Measurements from ENCODE around the gene ADORA2A. TPM values are rescaled to one million over a fixed set of nuclear protein-coding genes. Genes with fewer than 3 reads are reported as not detected.

The ADORA2A gene
- total and polyA plus RNA-seq, 2 donors, result 2.6 to 3.6 TPM

DNA sequence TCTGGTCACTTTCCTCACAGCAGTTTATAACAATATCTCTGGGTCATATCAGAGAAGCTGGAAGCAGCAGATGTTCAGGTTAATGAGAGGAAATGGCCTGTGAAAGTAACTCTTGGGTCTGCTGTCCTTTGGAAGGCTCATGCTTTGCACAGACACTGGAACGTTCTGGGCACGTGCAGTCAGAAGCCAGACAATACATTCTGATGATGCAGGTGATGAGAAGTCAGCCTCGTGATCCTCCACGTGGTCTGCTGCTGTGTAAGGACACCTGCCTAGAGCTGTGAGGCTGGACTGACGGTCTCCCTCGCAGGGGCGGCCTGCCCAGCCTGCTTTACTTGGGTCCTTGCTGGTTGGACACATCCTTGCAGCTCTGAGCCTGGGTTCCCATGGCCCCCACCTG, 18.8 kb upstream of the ADORA2A start:
- Histone ChIP-seq H3K36me3 (ENCODE audit: insufficient read depth) (peaks cover 1% of the 10 kb centered on the region), H3K4me1 (ENCODE audit: insufficient read depth) (no peaks in the 10 kb centered on the region), H3K27ac (ENCODE audit: low read depth) (no peak overlapping the region), H3K4me3 (ENCODE audit: low read depth, low read length) (no peak overlapping the region)
- 79% methylated on average over 7 of the region's 7 CpGs for WGBS
- no peak for DNase-seq (ENCODE audit: extremely low spot score)

DNA sequence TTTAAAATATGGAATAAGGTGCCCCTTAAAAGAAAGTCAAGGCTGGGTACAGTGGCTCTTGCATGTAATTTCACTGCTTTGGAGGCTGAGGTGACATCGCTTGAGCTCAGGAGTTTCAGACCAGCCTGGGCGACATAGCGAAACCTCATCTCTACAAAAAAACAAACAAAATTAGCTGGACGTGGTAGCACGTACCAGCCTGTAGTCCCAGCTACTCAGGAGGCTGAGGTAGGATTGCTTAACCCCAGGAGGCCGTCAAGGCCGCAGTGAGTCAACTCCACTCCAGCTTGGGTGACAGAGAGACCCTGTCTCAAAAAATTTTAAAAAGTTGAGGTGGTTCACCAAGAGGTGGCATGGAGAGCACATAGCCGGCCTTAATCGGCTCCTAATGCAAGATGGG, 17.7 kb upstream of the ADORA2A start:
- Histone ChIP-seq H3K4me3 (ENCODE audit: low read depth, low read length) (no peak overlapping the region), H3K36me3 (ENCODE audit: insufficient read depth) (peaks cover 1% of the 10 kb centered on the region)
- 93% methylated on average over 9 of the region's 9 CpGs for WGBS

DNA sequence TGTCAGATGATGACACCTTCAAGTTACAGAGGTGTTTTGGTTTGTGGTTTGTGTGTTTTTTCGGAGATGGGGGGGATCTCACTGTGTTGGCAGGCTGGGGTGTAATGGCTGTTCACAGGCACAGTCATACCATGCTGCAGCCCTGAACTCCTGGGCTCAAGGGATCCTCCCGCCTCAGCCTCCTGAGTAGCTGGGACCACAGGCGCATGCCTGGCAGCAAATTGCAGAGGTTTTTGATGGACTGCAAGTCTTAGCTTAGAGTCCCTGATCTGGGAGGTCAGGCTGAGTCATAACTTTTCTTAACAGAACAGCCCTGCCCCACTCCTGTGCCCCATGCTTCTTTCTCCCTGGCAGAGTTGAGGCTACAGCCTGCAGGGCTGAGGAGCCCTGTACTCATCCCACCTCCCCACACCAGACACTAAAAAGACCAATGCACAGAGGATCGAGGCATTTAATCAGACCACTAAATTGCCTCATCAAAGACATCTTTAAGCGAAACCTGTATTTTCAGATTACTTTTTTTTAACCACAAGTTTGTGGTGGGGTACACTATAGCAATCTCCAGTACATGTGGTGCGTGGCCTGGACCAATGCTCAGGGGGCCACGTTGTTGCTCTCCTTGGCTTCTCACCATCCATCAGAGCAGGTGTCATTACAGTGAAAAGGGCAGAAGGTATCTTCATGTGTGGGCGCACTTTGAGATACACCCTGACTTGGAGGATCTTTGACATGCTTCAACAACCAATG, 17.1 kb upstream of the ADORA2A start:
- H3K36me3 ChIP-seq (ENCODE audit: insufficient read depth), result peaks cover 1% of the 10 kb centered on the region
- WGBS, result 94% methylated on average over 8 of the region's 8 CpGs
- H3K4me3 ChIP-seq (ENCODE audit: low read depth, low read length), result no peak overlapping the region
- no peak for DNase-seq (ENCODE audit: extremely low spot score)
- no peaks in the 10 kb centered on the region for H3K4me1 ChIP-seq (ENCODE audit: insufficient read depth)
- H3K27ac ChIP-seq (ENCODE audit: low read depth), result no peak overlapping the region

More for the DNA sequence above, 17.7 kb upstream of the ADORA2A start:
- no peak for DNase-seq (ENCODE audit: extremely low spot score)
- H3K4me1 ChIP-seq (ENCODE audit: insufficient read depth), result no peaks in the 10 kb centered on the region
- H3K27ac ChIP-seq (ENCODE audit: low read depth), result no peak overlapping the region

DNA sequence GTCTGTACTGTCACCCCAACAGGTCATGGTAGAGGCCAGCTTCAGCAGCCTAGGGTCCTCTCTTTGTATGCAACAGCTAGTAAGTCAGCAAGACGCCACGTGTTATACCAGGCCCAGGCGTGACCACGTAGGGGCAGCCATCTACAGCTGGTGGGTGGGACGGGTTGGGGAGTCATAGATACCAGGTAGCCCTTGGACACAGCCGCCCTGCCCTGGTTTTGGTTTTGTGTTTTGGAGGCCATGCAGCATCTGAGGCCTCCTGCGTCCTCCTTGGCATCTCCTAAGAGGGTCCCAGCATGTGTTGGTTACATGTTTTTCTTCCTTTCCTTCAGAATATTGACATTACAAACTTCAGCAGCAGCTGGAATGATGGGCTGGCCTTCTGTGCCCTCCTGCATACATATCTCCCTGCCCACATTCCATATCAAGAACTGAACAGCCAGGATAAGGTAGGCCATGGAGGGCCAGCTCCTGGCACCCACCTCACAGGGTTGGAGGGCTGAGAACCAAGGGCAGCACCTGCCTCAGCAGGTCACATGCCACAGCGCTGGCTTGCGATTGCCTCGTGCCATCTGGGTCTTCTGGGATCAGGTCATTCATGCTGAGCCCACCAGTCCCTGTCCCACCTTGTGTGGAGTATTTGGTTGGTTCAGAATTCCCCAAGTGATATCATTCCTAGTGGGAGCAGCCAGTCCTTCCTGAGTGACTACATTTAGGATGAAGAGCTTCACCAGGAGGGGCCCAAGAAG, 16.0 kb upstream of the ADORA2A start:
- Histone ChIP-seq H3K4me3 (ENCODE audit: low read depth, low read length) (no peak overlapping the region), H3K36me3 (ENCODE audit: insufficient read depth) (peaks cover 1% of the 10 kb centered on the region), H3K27ac (ENCODE audit: low read depth) (no peak overlapping the region), H3K4me1 (ENCODE audit: insufficient read depth) (no peaks in the 10 kb centered on the region)
- DNase-seq (ENCODE audit: extremely low spot score), result no peak
- 97% methylated on average over 10 of the region's 10 CpGs for WGBS

DNA sequence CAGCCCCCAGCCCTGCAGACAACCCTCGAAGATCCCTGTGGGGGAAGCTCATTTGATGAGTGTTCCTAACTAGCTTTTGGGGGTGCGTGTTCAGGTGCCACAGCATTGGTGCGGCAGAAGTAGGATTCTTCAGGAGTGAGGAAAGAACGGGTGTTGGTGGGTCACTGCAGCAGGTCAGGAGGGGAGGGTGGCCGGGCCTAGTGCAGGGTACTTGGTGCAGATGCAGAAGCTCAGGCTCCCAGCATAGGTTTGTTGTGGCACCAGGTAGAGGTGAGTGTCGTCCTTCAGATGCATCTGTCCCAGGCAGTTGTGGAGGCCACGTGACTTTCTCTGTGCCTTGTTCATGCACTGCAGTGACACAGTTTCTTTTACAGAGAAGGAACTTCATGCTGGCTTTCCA, 15.1 kb upstream of the ADORA2A start:
- H3K36me3 ChIP-seq (ENCODE audit: insufficient read depth), result peaks cover 1% of the 10 kb centered on the region
- WGBS, result 93% methylated on average over 7 of the region's 7 CpGs
- H3K4me3 ChIP-seq (ENCODE audit: low read depth, low read length), result no peak overlapping the region
- H3K4me1 ChIP-seq (ENCODE audit: insufficient read depth), result no peaks in the 10 kb centered on the region
- no peak overlapping the region for H3K27ac ChIP-seq (ENCODE audit: low read depth)
- no peak for DNase-seq (ENCODE audit: extremely low spot score)

DNA sequence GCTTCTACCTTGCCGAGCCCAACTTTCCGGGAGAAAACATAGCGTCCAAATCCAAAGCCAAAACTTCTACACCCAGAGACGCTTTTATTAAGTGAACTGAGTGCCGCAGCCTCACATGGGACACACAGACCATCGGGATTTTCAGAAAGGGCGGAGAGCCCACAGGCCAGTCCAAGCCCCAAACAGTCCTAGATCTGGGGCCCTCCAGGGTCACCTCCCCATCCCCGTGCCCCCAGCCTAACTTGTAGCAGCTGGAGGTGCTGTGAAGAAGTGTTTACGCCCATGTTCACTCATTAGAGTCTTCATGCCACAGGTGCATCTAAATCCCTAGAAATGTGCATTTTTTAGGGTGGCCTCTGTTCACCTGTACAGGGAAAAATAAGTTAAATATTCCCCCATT, 14.1 kb upstream of the ADORA2A start:
- WGBS, result 94% methylated on average over 9 of the region's 9 CpGs
- Histone ChIP-seq H3K36me3 (ENCODE audit: insufficient read depth) (peaks cover 1% of the 10 kb centered on the region), H3K4me3 (ENCODE audit: low read depth, low read length) (no peak overlapping the region), H3K27ac (ENCODE audit: low read depth) (no peak overlapping the region), H3K4me1 (ENCODE audit: insufficient read depth) (no peaks in the 10 kb centered on the region)
- DNase-seq (ENCODE audit: extremely low spot score), result no peak

DNA sequence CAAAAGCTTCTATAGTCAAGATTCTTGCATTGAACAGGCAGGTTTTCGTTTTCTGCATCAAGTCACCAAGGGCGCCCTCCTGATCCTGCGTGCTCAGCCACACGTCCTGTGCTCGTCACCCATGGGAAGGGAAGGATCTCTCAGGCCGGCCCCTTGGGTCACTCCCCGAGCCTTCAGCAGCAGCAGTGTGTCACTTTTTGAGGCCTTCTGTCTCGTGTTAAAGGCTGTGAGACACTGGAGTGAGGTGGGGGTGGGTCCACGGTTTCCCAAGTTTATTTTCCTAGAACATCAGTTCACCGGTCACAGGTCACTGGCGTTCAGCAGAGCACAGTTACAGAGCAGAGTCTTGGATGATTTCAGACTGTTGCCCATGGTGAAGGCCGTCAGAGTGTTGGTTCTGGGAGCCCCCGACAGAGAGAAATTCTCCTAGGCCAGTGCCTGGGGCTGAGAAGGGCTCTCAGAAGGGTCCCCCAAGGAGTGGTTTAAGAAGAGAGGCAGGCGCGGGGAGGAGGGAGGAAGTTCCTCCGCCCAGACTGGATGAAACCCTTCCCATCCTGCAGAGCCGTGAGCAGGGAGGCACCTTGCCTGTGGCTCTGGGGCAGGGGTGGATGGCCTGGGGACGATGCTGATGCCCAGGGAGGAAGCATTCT, 13.5 kb upstream of the ADORA2A start:
- Histone ChIP-seq H3K4me1 (ENCODE audit: insufficient read depth) (no peaks in the 10 kb centered on the region), H3K27ac (ENCODE audit: low read depth) (no peak overlapping the region), H3K36me3 (ENCODE audit: insufficient read depth) (peaks cover 1% of the 10 kb centered on the region), H3K4me3 (ENCODE audit: low read depth, low read length) (no peak overlapping the region)
- no peak for DNase-seq (ENCODE audit: extremely low spot score)
- 84% methylated on average over 18 of the region's 18 CpGs for WGBS

DNA sequence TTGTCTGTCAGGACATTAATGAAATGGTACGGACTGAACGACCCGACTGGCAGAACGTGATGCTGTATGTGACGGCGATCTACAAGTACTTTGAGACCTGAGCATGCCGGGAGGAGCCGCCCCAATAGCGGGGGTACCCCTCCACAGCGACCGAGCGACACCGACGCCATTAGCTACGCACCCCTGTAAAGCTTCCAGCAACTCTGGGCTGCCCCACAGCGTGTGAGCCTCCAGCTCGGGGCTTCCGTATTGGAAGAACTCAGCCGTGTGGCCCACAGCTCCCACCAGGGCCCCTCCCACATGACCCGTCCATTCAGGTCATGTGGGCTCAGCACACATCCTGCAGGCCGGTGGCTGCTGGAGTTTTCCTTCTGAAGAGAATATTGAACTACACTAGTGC, 12.9 kb upstream of the ADORA2A start:
- 86% methylated on average over 21 of the region's 21 CpGs for WGBS
- Histone ChIP-seq H3K4me1 (ENCODE audit: insufficient read depth) (no peaks in the 10 kb centered on the region), H3K4me3 (ENCODE audit: low read depth, low read length) (no peak overlapping the region), H3K36me3 (ENCODE audit: insufficient read depth) (peaks cover 1% of the 10 kb centered on the region), H3K27ac (ENCODE audit: low read depth) (no peak overlapping the region)
- no peak for DNase-seq (ENCODE audit: extremely low spot score)

DNA sequence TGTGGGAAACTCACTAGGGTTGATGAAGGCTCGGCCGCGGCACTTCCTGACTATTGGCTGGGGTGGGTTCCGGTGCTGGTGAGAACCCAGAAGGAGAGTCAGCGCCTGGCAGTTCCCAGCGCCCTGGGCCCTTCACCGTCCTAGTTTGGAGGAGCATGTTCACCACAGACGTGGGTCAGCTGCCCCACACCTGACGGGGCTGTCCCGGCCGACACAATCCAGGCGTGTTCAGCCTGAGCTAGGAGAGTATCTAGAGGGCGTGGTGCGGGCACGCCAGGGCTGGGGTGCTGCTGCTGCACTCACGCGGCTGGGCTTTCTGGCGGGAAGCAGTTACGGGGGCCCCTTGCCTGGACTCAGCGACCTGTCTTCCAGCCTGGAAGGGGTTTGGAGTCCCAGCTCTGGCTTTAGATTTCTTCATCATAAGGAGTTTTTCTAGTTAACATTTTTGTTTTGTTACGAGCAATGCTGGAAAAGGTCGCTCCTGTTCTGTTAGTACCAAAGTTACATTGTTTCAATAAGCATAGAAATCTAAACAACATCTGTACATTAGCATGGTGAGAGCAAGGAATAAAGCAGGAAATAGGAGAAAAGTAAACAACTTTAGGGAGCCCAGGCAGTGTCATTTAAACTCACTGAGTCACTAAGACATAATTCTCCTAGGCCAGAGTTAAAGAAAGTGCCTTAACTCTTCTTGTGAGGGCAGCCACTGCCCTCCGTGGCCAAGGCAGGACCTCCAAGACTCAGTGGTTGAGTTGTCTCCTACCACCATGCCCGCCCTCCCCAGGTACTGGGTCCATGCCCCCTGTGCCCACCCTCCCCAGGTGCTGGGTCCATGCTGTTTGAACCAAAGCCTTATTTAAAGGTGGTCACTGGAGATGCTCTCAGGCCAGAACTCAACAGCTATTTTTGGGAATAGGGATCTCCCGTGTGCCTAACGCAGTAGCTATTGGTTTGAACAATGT, 12.1 kb upstream of the ADORA2A start:
- Histone ChIP-seq H3K4me3 (ENCODE audit: low read depth, low read length) (no peak overlapping the region), H3K36me3 (ENCODE audit: insufficient read depth) (peaks cover 1% of the 10 kb centered on the region), H3K4me1 (ENCODE audit: insufficient read depth) (no peaks in the 10 kb centered on the region), H3K27ac (ENCODE audit: low read depth) (no peak overlapping the region)
- DNase-seq (ENCODE audit: extremely low spot score), result no peak
- 85% methylated on average over 26 of the region's 26 CpGs for WGBS

DNA sequence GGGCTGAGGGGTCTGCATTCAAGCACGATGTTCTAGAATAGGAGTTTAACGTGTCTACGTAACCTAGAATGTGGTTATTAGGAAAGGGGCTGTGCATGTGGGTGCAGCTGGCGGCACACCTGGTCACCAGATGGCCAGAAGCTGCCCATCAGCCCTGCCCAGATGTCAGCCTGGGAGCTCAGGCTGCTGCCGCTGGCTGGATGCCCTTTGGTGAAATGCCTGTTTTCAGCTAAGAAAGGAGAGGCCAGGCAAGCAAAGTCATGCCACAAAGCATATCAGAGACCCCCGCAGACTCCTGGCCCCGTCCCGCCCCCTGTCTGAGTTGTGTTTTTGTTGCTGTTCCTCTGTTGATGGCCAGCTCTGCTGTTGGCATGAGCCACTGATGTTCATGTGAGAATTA, 11.3 kb upstream of the ADORA2A start:
- Histone ChIP-seq H3K4me1 (ENCODE audit: insufficient read depth) (no peaks in the 10 kb centered on the region), H3K4me3 (ENCODE audit: low read depth, low read length) (no peak overlapping the region), H3K36me3 (ENCODE audit: insufficient read depth) (peaks cover 1% of the 10 kb centered on the region), H3K27ac (ENCODE audit: low read depth) (no peak overlapping the region)
- DNase-seq (ENCODE audit: extremely low spot score), result no peak
- 94% methylated on average over 8 of the region's 8 CpGs for WGBS

DNA sequence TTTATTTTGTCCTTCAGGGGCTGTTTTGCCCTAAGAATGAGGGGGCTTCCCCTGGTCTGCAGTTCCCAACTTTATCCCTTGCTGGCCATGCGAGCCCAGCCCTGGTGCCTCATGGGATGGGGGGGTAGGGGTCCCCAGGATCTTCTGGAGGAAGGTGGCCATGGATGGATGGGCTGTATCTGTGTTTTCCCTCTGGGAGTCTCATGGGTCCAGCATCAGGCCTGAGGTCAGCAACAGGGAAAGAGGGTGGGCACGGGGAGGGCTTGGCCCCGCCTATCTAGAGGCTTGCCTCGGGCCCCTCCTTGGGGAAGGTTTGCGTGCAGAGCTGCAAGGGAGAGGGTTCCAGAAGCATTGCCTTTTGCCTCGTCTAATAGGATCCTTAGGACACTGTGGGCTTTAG, 10.8 kb upstream of the ADORA2A start:
- Histone ChIP-seq H3K27ac (ENCODE audit: low read depth) (no peak overlapping the region), H3K4me1 (ENCODE audit: insufficient read depth) (no peaks in the 10 kb centered on the region), H3K36me3 (ENCODE audit: insufficient read depth) (peaks cover 1% of the 10 kb centered on the region), H3K4me3 (ENCODE audit: low read depth, low read length) (no peak overlapping the region)
- 77% methylated on average over 6 of the region's 6 CpGs for WGBS
- no peak for DNase-seq (ENCODE audit: extremely low spot score)

DNA sequence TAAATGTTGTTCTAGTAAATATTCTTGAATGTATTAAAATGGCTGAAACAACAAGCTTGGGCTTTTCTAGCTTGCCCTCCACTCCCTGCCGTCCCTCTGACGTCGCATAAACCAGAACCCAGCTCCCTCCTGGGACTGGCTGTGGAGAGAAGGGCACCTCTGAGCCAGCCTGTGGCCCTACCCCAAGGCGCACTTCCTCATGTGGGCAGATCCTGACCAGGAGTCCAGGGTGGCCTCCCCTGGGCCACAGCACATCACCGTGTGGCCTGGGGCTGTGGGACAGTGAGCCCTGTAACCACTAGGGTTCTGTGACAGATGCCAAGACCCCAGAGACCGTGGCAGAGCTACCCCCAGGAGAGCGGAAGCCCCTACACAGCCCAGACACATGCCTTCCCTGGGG, 10.2 kb upstream of the ADORA2A start:
- no peak overlapping the region for H3K4me3 ChIP-seq (ENCODE audit: low read depth, low read length)
- no peaks in the 10 kb centered on the region for H3K4me1 ChIP-seq (ENCODE audit: insufficient read depth)
- WGBS, result 92% methylated on average over 7 of the region's 7 CpGs
- DNase-seq (ENCODE audit: extremely low spot score), result no peak
- H3K27ac ChIP-seq (ENCODE audit: low read depth), result no peak overlapping the region
- H3K36me3 ChIP-seq (ENCODE audit: insufficient read depth), result peaks cover 1% of the 10 kb centered on the region

Data from urinary bladder (tissue), 4 donors.